NOMO-1 treated with DMSO at 0.1 percent for 48 hours (cell line): ENCODE results near the gene MEIOB.
"Not testable (repeated sequence)": the region's sequence is repeated elsewhere in the genome, so short reads cannot be mapped to it uniquely, and the experiment has no call there.

Source experiments
- DNase-seq: peaks from one replicate; lab custom pipeline; 2025; ENCODE audit not compliant: unreplicated experiment; lab: John Stamatoyannopoulos, UW

Gene MEIOB

DNA sequence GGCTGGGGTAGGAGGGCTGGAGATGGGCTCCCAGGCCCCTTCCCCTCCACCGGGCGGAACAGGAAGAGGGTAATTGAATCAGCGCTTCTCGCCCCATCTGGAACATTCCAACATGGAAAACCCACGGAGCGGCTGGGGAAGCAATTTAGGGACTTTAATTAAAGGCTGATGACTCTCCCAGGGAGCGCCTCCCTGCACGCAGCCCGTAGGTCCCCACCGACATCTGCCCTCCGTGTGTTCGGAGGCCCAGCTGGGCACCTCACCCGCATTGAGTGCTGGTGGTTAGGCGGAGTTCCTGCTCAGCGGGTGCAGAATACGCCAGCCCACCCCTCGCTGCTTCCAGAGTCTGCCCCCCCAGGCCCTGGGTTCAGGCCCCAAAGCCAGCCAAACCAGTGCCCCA lies 36.2 kb upstream of the MEIOB start:
- DNase-seq, result no peak

DNA sequence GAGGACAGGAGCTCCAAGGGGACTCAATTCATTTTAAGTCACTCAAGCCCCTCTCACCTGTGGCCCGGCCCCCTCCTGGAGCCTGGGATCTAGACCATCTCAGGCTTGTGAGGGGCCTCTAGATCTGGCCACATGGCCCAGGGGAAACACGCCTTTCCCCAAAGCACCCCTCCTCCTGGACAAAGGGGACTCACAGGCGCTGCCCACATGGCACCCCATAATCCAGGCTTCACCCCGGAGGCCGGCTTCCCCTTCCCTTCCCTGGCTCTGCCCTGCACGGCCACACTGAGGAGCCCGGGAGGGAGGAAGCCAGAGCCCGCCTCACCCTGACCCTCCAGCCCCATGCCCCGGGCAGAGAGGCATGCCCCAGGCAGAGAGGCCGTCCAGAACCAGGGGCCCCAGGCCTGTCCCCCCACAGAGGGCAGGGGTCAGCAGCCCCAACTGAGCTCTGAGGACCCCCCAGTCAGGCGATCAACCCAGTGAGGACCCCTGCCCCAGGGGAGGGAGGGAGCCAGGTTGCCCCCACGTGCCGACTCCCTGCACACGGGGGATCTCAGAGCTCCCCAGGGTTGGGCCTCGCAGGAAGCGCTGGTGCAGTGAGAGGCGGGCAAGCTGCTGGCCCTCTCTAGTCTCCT lies 35.4 kb upstream of the MEIOB start:
- DNase-seq, result no peak

DNA sequence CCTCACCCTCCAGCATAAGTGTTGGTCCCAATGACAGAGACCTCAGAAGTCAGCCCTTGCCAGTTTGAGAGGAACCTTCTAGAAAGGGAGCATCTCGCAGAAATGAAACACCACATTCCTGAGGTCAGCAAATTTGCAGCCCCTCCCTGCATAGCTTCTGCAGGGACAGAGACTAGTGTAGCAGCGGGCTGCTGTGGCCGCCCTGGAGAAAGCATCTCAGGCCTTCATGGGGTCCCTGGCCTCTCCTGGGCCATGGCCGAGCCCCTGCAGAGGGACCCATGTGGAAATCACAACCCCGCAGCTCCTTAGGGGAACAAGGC lies 34.8 kb upstream of the MEIOB start:
- DNase-seq, result no peak

DNA sequence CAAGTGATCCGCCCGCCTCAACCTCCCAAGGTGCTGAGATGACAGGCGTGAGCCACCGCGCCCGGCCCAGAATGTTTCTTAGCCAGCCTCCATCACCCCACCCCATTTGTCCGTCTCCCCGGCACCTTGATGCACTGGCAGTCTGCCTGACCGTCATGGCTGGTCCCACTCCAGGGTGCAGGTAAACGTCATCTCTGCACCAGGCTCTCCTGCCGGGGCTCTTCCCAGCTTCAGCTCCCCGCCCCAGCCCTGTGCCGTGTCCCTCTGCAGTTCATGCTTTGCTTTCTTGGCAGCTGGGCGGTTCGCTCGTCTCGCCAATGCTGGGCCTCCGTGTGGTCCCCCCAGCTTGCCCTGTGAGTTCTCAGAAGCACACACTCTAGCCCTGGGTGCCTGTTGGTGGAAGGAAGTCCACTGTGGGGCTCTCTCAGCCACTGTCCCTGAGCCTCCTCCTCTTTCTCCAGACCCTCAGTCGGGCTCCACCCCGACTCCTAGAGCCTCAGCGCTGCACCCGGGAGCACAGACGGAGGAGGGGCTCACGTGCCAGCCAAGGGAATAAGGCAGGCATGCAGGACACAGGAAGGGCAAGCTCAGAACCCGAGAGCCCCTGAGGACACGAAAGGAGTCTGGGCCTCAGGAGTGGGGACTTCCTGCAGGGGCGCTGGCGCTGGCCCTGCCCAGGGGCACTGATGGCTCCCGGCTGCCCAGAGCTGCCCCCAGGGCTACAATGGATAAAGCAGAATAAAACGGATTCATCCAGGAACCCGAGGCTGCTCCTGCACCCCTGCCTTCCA lies 34.3 kb upstream of the MEIOB start:
- DNase-seq, result no peak

DNA sequence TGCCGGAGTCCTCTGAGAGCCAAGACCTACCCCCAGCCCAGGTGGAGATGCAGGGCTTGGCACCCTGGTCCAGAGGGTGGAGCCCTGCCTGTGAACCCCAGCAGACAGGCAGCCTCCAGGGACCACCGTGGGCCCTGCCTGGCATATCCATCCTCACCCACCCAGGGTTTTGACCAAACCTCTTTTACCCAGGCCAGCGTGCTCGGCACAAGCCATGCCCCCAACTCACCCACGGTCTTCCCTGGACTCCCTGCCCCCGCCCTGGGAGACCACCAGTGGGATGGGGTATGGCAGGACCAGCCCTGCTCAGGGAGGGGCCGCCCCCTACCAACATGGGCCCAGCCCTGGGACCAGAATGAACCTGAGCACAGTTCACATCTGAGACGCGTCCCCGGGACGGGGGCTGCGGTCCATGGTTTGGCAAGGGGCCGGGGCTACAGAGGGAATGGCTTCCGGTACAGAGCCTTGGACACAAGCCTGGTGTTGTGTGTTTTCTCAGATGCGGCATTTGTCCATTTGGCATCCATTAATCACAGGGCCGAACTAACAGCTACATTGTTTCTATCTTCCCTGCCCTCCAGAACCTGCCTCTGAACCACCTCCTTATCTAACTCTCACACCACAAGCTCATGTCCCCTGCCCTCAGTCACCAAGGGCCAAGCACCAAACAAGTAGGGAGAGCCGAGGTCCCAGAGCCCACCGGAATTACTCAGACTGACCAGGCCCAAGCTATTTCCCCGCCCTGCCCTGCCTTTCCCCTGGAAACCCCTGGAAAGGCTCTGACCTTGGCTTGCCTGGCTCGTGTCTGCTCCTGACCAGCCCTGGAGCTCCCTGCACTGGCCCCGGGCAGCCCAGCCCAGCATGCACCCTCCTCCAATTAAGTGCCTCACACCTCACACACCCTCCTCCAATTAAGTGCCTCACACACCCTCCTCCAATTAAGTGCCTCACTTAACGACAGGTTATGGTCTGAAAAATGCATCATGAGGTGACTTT lies 32.2 kb upstream of the MEIOB start:
- DNase-seq, result no peak

DNA sequence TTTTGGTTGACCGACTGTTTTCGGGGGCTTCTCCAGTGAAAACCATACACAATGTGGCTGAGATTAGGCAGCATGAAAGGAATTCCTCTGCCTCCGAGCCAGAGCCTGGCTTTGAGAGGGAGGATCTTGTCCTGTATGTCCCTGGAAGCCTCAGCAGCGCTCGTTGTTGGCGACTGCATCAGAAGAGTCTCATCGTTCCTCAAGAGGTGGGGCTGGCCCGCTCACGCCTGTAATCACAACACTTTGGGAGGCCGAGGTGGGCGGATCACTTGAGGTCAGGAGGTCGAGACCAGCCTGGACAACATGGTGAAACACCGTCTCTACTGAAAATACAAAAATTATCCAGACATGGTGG lies 31.2 kb upstream of the MEIOB start:
- DNase-seq, result no peak

DNA sequence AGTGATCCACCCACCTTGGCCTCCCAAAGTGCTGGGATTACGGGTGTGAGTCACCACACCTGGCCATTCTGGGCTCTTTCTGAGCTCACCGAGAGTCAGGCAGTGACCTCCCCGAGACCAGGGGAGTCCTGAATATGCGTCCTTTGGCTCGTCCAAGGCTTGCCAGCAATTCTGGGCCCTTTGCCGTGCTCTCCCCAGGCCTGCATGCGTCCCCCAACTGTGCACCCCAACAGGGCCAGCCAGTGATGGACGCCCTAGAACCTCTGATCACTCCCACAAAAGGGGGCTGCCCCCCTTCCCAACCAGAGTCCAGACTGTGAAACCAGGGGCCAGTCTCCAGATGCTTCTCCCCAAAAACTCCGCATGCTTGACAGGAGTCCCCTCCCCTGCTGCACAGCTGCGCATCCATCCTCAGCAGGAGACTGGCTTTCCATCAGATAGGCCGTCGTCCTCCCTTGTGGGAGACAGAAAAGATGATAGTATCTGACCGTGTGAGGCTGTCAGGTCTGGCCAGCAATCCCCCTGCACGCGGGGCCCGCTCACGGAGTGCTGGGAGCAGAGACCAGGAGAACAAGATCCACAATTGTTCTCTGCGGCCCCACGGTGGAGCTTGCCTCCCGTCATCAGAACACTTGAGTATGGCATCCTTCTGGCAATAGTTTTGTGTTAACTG lies 30.7 kb upstream of the MEIOB start:
- DNase-seq, result no peak

DNA sequence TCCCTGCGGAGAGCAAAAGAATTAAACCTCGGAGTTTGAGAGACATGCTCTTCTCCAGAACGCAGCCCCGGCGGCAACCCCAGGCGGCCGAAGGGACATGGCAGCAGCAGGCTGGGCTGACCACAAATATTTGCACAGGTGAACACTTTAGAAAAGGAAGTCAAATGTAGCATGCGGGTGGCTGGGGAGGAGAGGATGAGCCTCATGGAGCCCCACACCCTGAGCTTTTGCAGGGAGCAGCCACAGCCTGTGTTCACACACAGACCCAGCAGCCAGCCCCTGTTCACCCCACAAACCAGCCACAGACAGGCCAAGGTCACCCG lies 28.4 kb upstream of the MEIOB start:
- no peak for DNase-seq

DNA sequence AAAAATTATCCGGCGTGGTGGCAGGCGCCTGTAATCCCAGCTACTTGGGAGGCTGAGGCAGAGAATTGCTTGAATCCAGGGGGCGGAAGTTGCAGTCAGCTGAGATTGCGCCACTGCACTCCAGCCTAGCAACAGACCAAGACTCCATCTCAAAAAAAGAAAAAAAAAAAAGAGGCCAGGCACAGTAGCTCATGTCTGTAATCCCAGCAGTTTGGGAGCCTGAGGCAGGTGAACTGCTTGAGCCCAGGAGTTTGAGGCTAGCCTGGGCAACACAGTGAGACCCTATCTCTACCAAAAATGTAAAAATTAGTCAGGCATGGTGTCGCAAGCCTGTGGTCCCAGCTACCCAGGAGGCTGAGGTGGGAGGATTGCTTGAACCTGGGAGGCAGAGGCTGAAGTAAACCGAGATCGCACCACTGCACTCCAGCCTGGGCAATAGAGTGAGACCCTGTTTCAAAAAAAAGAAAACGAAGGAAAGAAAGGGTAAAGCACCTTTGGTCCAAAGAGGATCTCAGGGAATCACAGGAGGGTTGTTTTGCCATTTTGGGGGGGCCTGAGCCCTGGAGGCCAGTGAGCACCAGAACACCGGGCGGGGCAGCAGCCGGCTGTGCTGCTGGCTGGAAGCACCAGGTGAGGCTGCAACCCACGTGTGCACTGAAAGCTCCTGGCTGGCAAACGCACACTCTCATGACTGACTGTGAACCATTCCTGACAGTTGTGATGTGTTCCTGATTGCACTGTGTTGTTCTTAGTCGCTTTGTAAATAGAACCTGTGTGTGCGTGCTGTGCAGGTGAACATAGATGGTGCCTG lies 27.9 kb upstream of the MEIOB start:
- no peak for DNase-seq

DNA sequence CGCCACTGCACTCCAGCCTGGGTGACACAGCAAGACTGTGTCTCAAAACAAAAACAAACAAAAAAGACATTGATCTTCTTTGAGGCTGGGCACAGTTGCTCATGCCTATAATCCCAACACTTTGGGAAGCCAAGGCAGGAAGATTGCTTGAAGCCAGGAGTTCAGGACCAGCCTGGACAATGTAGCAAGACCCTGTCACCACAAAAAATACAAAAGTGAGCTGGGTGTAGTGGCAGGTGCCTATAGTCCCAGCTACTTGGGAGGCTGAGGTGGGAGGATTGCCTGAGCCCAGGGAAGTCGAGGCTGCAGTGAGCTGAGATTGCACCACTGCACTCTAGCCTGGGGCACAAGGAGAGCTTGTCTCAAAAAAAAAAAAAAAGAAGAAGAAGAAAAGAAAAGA lies 25.7 kb upstream of the MEIOB start:
- DNase-seq, result not testable (repeated sequence)

DNA sequence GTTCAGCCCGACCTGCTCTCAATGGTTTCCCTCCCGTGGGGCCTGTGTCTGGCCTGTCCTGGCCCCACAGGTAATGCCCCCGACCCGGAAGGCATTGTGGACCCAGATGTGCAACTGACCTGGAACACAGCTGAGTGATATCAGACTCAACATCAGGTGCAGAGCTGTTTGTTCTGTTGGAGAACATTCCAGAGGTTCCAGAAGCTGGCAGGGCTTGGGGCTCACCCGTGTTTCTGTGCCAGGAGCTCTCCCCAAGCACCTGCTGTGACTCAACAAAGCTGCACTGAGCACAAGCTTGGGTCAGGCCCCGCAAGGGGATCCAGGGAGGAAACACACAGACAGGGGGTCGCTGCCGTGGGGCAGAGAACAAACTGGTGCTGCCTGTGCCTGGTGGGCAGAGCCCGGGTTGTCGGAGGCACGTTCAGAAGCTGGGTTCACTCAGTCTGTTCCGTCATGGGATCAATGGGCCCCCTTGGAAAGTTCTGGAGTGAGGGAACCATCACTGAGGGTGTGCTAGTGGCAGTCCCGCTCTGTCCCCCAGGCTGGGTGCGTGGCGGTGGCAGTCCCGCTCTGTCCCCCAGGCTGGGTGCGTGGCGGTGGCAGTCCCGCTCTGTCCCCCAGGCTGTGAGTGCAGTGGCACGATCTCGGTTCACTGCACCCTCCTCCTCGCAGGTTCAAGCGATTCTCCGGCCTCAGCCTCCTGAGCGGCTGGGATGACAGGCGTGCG lies 24.1 kb upstream of the MEIOB start:
- no peak for DNase-seq

DNA sequence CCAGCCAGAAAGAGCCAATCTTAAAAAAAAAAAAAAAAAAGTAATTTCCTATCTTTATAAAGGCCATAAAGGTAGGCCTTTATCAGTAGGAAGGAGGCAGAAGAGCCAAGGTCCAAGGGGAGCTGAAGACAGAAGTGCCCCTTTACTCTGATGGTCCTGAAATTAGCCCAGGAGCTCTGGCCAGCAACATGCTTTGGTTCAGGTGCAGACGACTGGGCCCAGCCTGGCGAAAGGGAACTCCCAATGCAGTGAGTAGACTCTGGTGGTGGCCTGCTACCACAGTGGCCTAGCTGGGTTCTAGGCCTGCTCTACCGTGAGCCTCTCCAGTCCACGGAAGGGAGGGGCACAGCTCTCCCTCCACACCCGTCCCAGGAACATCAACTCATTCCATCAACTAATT lies 23.1 kb upstream of the MEIOB start:
- DNase-seq, result no peak

DNA sequence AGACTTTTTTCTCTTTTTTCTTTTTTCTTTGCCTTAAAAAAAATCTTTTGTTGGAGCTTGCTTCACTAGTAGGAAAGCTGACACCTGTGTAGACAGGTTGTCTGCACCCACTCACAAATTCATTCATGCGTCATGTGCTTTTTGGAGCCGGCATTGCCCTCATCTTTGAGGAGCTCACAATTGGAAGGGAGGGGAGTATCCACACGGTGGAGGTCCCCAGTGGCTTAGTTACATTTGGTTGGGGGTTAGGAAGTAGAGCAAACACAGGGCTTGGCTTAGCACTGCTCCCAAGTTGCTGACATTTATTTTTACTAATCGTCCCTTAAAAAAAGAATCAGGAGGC lies 18.7 kb upstream of the MEIOB start:
- no peak for DNase-seq

DNA sequence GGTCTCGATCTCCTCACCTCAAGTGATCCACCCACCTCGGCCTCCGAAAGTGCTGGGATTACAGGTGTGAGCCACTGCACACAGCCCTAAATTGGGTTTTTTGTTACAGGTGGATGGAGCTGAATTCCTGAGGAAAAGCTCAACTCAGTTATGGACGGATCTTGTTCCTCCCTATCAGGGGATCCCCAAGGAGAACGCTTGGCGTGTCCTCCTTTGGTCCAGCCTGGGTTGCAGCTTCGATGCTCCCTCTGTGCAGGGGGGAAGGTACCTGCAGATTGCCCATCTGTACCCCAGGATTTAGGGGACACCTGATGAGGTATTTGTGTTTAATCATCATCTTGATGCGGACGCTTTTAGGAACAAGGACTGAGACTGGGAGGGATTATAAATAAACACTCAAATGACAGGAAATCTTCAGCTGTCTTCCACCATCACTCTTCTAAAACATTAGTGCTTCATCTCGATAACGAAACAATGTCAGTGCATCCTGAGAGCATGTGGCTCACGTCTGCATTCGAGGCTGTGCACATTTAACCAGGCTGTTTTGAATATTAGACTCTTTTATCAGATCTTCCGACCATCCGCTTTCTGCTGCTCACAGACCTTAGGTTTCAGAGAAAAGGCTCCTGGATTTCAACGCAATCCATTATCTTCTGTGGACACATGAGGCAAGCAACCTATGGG lies 18.2 kb upstream of the MEIOB start:
- no peak for DNase-seq

DNA sequence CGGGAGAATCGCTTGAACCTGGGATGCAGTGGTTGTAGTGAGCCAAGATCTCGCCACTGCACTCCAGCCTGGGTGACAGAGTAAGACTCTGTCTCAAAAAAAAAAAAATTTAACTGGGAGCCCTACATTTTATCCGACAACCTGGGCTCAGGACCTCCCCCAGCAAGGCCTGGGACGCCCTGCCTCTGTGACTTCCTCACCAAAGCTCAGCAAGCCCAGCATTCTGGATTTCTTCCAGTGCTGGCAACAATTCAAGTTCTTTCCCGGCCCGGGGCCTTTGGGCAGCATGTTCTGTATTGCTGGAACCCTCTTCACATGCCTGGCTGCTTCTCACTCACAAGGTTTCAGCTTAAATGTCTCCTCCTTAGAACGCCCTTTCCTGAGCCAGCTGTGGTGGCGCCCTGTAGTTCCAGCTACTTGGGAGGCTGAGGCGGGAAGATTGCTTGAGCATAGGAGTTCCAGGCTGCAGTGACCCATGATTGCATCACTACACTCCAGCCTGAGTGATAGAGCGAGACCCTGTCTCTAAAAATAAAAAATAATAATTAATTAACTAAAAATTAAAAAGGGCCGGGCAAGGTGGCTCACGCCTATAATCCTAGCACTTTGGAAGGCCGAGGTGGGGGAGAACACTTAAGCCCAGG lies 15.9 kb upstream of the MEIOB start:
- no peak for DNase-seq

DNA sequence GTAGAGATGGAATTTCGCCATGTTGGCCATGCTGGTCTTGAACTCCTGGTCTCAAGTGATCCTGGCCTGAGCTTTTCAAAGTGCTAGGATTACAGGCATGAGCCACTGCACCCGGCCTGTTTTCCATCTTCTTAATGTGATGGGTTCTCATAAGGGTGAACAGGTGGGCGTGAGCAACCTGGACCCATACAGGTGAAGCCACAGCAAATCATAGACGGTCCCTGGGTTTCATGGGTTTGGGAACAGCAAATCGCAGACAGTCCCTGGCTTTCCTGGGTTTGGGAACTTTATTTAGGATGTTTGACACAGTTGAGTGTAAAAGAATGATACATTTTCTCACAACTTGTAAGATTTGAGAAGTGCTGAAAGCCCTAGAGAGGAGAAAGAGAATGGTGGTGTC lies 12.9 kb upstream of the MEIOB start:
- DNase-seq, result no peak

DNA sequence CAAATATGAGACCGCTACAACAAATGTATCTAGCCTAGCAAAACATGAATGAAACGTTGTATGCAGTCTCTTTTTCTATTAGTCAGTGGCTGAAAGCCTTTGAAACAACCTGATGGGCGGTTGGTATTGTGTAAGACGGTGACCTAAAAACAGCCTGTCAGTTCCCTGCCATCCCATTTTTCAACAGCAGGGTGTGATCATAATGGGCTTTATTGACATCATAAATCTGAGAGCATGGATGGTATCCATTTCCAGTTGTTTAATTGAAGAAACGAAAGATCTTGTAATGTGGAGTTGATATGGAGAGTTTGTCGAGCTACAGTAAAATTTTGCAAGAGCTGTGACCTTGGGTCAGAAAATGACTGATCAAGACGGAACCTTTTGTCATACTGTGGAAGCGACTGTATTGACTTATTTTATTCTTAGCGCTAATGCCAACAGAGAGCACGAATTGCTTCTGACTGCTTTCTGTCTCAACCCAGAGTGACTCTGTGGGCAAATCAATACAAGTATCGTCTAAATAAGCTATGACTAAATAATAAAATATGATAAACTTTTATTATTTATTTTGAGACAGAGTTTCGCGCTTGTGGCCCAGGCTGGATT lies 12.3 kb upstream of the MEIOB start:
- peak; percentile 93 for DNase-seq

DNA sequence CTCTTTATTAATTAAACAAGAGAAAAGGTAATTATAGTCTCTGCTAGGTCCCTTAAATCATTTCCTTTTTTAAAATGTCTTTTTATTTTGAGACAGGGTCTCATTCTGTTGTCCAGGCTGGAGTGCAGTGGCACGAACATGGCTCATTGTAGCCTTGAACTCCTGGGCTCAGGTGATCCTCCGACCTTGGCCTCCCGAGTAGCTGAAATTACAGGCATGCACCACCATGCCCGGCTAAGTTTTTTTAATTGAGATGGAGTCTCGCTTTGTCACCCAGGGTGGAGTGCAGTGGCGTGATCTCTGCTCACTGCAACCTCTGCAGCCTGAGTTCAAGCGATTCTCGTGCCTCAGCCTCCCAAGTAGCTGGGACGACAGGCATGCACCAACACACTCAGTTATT lies 9.2 kb upstream of the MEIOB start:
- not testable (repeated sequence) for DNase-seq

DNA sequence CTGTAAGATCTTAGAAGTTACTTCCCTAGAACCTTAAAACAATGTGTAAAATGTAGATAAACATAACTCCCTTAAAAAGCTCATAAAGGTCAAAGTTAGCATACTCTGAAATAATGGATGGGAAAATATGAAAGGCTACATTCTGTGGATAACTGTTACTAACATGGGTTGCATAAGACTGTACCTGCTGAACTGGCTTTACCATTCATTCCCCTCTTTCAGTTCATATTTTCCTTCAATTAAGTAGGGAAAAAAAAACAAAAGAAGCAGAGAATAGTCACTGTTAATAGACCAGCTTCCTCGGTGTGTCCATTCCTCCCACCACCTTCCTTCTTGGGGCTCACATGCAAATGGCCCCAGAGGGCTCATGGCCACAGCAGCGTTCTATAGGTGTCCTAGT lies 7.5 kb upstream of the MEIOB start:
- no peak for DNase-seq
